GM23248 (cell line): ENCODE data around the gene IFI44. TPM values are rescaled to one million over a fixed set of nuclear protein-coding genes. Genes with fewer than 3 reads are reported as not detected.

Experiments
- DNase-seq: peaks from one replicate; pipeline ENCODE4 v3.0.0-alpha.2; 2015
- H2AFZ ChIP-seq: fragments of 200-600 bp; sonication (generic); 2 replicates; pipeline ENCODE4 v1.6.1; 2016; ENCODE audit warnings: antibody characterized with exemption
- H3F3A ChIP-seq: fragments of 200-600 bp; sonication (generic); 2 replicates; pipeline ENCODE4 v1.6.1; 2016; ENCODE audit warnings: mild to moderate bottlenecking, antibody characterized with exemption, mixed run types; ENCODE audit not compliant: insufficient read depth
- H3K27ac ChIP-seq: fragments of 200-600 bp; sonication (generic); 2 replicates; pipeline ENCODE4 v1.5.1; 2016; ENCODE audit warnings: mild to moderate bottlenecking
- H3K27me3 ChIP-seq: fragments of 200-600 bp; sonication (generic); replicated peaks from 2 replicates; pipeline ENCODE4 v1.6.1; 2016; ENCODE audit warnings: mild to moderate bottlenecking; ENCODE audit not compliant: insufficient read depth
- H3K36me3 ChIP-seq: fragments of 200-600 bp; sonication (generic); 2 replicates; pipeline ENCODE4 v1.6.1; 2016; ENCODE audit warnings: low read depth, mild to moderate bottlenecking
- H3K4me1 ChIP-seq: fragments of 200-600 bp; sonication (generic); 2 replicates; pipeline ENCODE4 v1.6.1; 2016; ENCODE audit warnings: mild to moderate bottlenecking; ENCODE audit not compliant: insufficient read depth
- H3K4me2 ChIP-seq: fragments of 200-600 bp; sonication (generic); one replicate; pipeline ENCODE4 v1.6.1; 2016; ENCODE audit warnings: mild to moderate bottlenecking; ENCODE audit not compliant: unreplicated experiment
- H3K4me3 ChIP-seq: fragments of 200-600 bp; sonication (generic); 2 replicates; pipeline ENCODE4 v1.5.1; 2016; ENCODE audit warnings: mild to moderate bottlenecking
- H3K79me2 ChIP-seq: fragments of 200-600 bp; sonication (generic); 2 replicates; pipeline ENCODE4 v1.6.1; 2016; ENCODE audit warnings: mild to moderate bottlenecking; ENCODE audit not compliant: insufficient read depth
- H3K9ac ChIP-seq: fragments of 200-600 bp; sonication (generic); 2 replicates; pipeline ENCODE4 v1.6.1; 2016; ENCODE audit warnings: mild to moderate bottlenecking
- H3K9me2 ChIP-seq: fragments of 200-600 bp; sonication (generic); 2 replicates; pipeline ENCODE4 v1.6.1; 2016; ENCODE audit warnings: mixed run types, mild to moderate bottlenecking, moderate library complexity; ENCODE audit not compliant: insufficient read depth
- H3K9me3 ChIP-seq: fragments of 200-600 bp; sonication (generic); one replicate; pipeline ENCODE4 v1.6.1; 2017; ENCODE audit warnings: low read depth
- H4K20me1 ChIP-seq: fragments of 200-600 bp; sonication (generic); 2 replicates; pipeline ENCODE4 v1.6.0; 2016; ENCODE audit not compliant: insufficient read depth
- EZH2 ChIP-seq: fragments of 200-600 bp; sonication (generic); IDR thresholded peaks from 2 replicates; pipeline ENCODE4 v1.6.1; 2018; ENCODE audit warnings: antibody characterized with exemption, mild to moderate bottlenecking; ENCODE audit not compliant: insufficient read depth, poor library complexity, severe bottlenecking
- EZH2phosphoT487 ChIP-seq: fragments of 200-600 bp; sonication (generic); IDR thresholded peaks from 2 replicates; pipeline ENCODE4 v1.6.1; 2018; ENCODE audit warnings: antibody characterized with exemption, moderate library complexity, mild to moderate bottlenecking, low read depth; ENCODE audit not compliant: insufficient read depth
- WGBS, 2 experiments: methylation state at CpG; one replicate each; pipeline ENCODE4 v1.1.6; 2015 to 2017; ENCODE audit warnings: low lambda C conversion rate in 2 of 2, low coverage in 1 of 2; ENCODE audit errors: missing lambda C conversion rate in 2 of 2; 5-methylcytosine and 5-hydroxymethylcytosine counted together
- in situ Hi-C: fragments of 300-500 bp; cut with MboI; formaldehyde crosslinking; loops from 2 replicates; pipeline ENCODE4 v1.15.0; 2020
- polyA plus RNA-seq: library from polyadenylated mRNA; unstranded; fragments of >200 nt; fragmentation: Nextera tagmentation; extraction: Ambion mirVana; gene quantifications from 2 replicates; pipeline ENCODE4 v1.2.1, GENCODE V29; 2016
- total RNA-seq: library from RNA; depleted of rRNA; stranded (reverse); fragments of >200 nt; shearing (Covaris generic); gene quantifications from 2 replicates; pipeline ENCODE4 v1.2.3, GENCODE V29; 2014

IFI44 gene
- total and polyA plus RNA-seq, 2 experiments from 2014 or later: 0.86 to 4.3 TPM

GRCh38 chr1:78683079-78683478, 33.4 kb downstream of the IFI44 start:
- H3K9me3 ChIP-seq: no peaks in the 10 kb centered on the region
- 77 to 78% methylated on average over 2 of the region's 2 CpGs for WGBS, 2 experiments
- no peak overlapping the region for H3K27ac ChIP-seq
- no peak overlapping the region for H3K4me3 ChIP-seq
- in situ Hi-C loops: loop anchor here (25.0 kb wide), 1 partner anchor 504 kb away; no protein-coding TSS in a partner anchor
- no peaks in the 10 kb centered on the region for H3K36me3 ChIP-seq
- TF ChIP-seq EZH2: no peak
- TF ChIP-seq EZH2phosphoT487: no peak
- H3K9ac ChIP-seq: no peak overlapping the region
- DNase-seq: no peak
- H2AFZ ChIP-seq: no peak overlapping the region
- peaks cover 8% of the 10 kb centered on the region for H3F3A ChIP-seq
- no peak overlapping the region for H3K4me2 ChIP-seq
- H3K9me2 ChIP-seq: no peaks in the 10 kb centered on the region
- H3K79me2 ChIP-seq: no peaks in the 10 kb centered on the region
- no peaks in the 10 kb centered on the region for H4K20me1 ChIP-seq
- no peaks in the 10 kb centered on the region for H3K27me3 ChIP-seq
- H3K4me1 ChIP-seq: peaks cover 15% of the 10 kb centered on the region

- in situ Hi-C loops: loop anchor here (25.0 kb wide), 1 partner anchor 500 kb away; no protein-coding TSS in a partner anchor
- peaks cover 35% of the 10 kb centered on the region for H3K4me1 ChIP-seq
Measured at GRCh38 chr1:78687315-78687714, 37.7 kb downstream of the IFI44 start.

GRCh38 chr1:78687914-78688313, 38.3 kb downstream of the IFI44 start:
- no peaks in the 10 kb centered on the region for H3K9me2 ChIP-seq
- no peak overlapping the region for H2AFZ ChIP-seq
- peaks cover 40% of the 10 kb centered on the region for H3F3A ChIP-seq
- H3K9me3 ChIP-seq: no peaks in the 10 kb centered on the region
- H3K27me3 ChIP-seq: no peaks in the 10 kb centered on the region
- no peak overlapping the region; the same call in 1 of the 2 replicates for H3K9ac ChIP-seq
- no peaks in the 10 kb centered on the region for H3K36me3 ChIP-seq
- H3K27ac ChIP-seq: no peak overlapping the region; the same call in 1 of the 2 replicates
- in situ Hi-C loops: loop anchor here (25.0 kb wide), 1 partner anchor 499 kb away; no protein-coding TSS in a partner anchor
- peak overlapping the region; percentile 10; the same call in 1 of the 2 replicates for H3K4me3 ChIP-seq
- WGBS, 2 experiments: 0 to 4% methylated on average over 2 of the region's 2 CpGs
- TF ChIP-seq EZH2 (no peak), EZH2phosphoT487 (no peak)
- peaks cover 33% of the 10 kb centered on the region for H3K4me1 ChIP-seq
- DNase-seq: peak; percentile 38
- H3K79me2 ChIP-seq: no peaks in the 10 kb centered on the region
- peak overlapping the region; percentile 49 for H3K4me2 ChIP-seq
- H4K20me1 ChIP-seq: no peaks in the 10 kb centered on the region

More at GRCh38 chr1:78687315-78687714, 37.7 kb downstream of the IFI44 start:
- H3K4me3 ChIP-seq: no peak overlapping the region
- H4K20me1 ChIP-seq: no peaks in the 10 kb centered on the region
- no peaks in the 10 kb centered on the region for H3K79me2 ChIP-seq
- no peaks in the 10 kb centered on the region for H3K9me2 ChIP-seq
- H3F3A ChIP-seq: peaks cover 35% of the 10 kb centered on the region
- H3K9me3 ChIP-seq: no peaks in the 10 kb centered on the region
- H3K4me2 ChIP-seq: peak overlapping the region; percentile 49
- H3K27ac ChIP-seq: no peak overlapping the region
- TF ChIP-seq EZH2: no peak
- TF ChIP-seq EZH2phosphoT487: no peak
- WGBS, 2 experiments: 96 to 100% methylated on average over 1 of the region's 1 CpG
- no peak overlapping the region; the same call in 1 of the 2 replicates for H3K9ac ChIP-seq
- no peak overlapping the region for H2AFZ ChIP-seq
- no peak for DNase-seq
- H3K27me3 ChIP-seq: no peaks in the 10 kb centered on the region
- no peaks in the 10 kb centered on the region for H3K36me3 ChIP-seq

- Histone ChIP-seq H2AFZ (peak overlapping the region; percentile 55), H3K9ac (no peak overlapping the region), H3K79me2 (no peaks in the 10 kb centered on the region), H3K27me3 (no peaks in the 10 kb centered on the region), H3K4me3 (no peak overlapping the region), H3K9me2 (no peaks in the 10 kb centered on the region), H3K9me3 (no peaks in the 10 kb centered on the region), H3K27ac (peak overlapping the region; percentile 3; the same call in 1 of the 2 replicates), H4K20me1 (no peaks in the 10 kb centered on the region), H3K36me3 (no peaks in the 10 kb centered on the region), H3K4me2 (peak overlapping the region; percentile 49), H3K4me1 (peaks cover 33% of the 10 kb centered on the region), H3F3A (peaks cover 43% of the 10 kb centered on the region)
- peak; percentile 67 for DNase-seq
- in situ Hi-C loops: loop anchor here (25.0 kb wide), 1 partner anchor 499 kb away; no protein-coding TSS in a partner anchor
- TF ChIP-seq EZH2: no peak
- no peak for TF ChIP-seq EZH2phosphoT487
Measured at GRCh38 chr1:78688697-78689096, 39.1 kb downstream of the IFI44 start.
